Epithelial cell of esophagus (primary cell): ENCODE measurements around the gene LGALS3BP.
"Not testable (repeated sequence)": the region's sequence is repeated elsewhere in the genome, so short reads cannot be mapped to it uniquely, and the experiment has no call there.

ENCODE experiments used
- DNase-seq: peaks from one replicate; pipeline ENCODE4 v3.0.0; 2010; ENCODE audit warnings: low read depth
- H3K4me3 ChIP-seq: 2 replicates; pipeline ENCODE4 v1.5.1; 2011; ENCODE audit warnings: mild to moderate bottlenecking, low read length, control low read depth
- TF ChIP-seq, protein P1 (sequence below): IDR thresholded peaks from 2 replicates; pipeline ENCODE4 v1.5.1; 2011; ENCODE audit warnings: low read depth, mild to moderate bottlenecking, low read length, control low read depth, inconsistent platforms; ENCODE audit not compliant: insufficient read depth; ENCODE audit errors: missing control alignments

LGALS3BP gene

DNA sequence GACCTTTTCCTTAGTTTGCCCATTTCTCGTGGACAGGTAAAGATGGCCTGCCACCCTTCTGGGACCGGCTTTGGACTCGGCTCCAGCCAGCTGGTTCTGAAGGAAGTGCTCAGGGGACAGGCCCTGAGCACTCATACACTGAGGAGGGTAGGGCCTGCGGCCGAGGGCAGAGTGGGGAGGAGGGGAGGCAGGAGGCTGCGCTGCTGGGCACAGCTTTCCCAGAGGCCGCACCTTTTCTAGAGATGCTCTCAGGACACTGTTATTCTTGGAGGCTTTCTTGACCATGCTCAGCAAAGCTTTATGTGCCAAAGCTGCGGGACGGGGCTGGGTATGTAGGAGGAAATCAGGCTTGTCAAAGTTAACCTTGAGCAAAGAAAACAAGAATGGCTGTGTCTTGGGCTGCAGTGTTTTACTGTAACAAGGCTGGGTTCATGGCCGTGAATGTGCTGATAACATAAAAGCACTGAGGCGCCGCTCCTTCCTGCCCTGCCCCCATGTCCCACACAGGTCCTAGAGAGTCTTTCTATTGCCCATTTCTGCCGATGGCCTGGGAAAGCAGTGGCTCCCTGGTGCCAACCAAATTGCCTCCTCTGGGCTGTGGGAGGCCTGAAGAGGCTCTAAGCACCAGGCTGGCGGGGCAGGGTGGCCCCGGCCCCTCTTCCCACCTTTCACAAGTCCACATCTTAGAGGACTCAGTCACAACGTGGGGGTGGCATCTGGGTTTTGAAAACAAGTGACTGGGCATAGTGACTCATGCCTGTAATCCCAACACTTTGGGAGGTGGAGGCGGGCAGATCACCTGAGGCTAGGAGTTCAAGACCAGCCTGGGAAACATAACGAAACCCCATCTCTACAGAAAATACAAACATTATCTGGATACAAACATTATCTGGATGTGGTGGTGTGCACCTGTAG lies 32.2 kb downstream of the LGALS3BP start:
- DNase-seq, result peak; percentile 30
- TF ChIP-seq, protein P1, sequence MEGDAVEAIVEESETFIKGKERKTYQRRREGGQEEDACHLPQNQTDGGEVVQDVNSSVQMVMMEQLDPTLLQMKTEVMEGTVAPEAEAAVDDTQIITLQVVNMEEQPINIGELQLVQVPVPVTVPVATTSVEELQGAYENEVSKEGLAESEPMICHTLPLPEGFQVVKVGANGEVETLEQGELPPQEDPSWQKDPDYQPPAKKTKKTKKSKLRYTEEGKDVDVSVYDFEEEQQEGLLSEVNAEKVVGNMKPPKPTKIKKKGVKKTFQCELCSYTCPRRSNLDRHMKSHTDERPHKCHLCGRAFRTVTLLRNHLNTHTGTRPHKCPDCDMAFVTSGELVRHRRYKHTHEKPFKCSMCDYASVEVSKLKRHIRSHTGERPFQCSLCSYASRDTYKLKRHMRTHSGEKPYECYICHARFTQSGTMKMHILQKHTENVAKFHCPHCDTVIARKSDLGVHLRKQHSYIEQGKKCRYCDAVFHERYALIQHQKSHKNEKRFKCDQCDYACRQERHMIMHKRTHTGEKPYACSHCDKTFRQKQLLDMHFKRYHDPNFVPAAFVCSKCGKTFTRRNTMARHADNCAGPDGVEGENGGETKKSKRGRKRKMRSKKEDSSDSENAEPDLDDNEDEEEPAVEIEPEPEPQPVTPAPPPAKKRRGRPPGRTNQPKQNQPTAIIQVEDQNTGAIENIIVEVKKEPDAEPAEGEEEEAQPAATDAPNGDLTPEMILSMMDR, result no peak
- no peak overlapping the region for H3K4me3 ChIP-seq

- TF ChIP-seq, protein P1, result no peak
- H3K4me3 ChIP-seq, result no peak overlapping the region
- no peak for DNase-seq
These were observed 33.1 kb downstream of the LGALS3BP start for GRCh38 chr17:78946631-78947030.

- DNase-seq, result no peak
- TF ChIP-seq, protein P1, result no peak
- H3K4me3 ChIP-seq, result no peak overlapping the region
These were observed 33.6 kb downstream of the LGALS3BP start for GRCh38 chr17:78946131-78946530.

DNA sequence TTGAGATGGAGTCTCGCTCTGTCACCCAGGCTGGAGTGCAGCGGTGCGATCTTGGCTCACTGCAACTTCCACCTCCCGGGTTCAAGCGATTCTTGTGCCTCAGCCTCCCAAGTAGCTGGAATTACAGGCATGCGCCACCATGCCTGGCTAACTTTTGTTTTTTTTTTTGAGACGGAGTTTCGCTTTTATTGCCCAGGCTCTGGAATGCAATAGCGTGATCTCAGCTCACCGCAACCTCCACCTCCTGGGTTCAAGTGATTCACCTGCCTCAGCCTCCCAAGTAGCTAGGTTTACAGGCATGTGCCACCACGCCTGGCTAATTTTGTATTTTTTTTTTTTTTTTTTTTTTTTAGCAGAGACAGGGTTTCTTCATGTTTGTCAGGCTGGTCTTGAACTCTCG lies 34.3 kb downstream of the LGALS3BP start:
- DNase-seq, H3K4me3 ChIP-seq: not testable (repeated sequence)

DNA sequence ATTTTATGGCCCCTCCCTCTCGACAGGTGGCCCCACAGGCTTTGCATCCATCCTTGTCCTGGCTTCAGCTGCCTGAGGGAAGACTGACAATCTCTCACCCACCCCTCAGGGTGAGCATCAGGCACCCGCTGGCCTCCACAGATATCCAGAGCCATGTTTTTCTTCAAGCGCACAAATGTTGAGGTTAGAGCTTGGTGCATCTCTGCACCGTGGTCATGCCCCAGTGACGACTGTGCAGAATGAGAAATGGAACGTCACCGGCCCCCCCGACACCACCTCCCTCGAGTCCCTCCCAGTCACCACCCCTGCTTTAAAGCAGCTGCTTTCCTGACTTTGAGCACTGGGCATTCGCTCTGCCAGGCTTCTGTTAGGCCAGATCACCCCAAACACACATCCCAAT lies 34.8 kb downstream of the LGALS3BP start:
- no peak overlapping the region for H3K4me3 ChIP-seq
- DNase-seq, result no peak
- TF ChIP-seq, protein P1, result no peak

DNA sequence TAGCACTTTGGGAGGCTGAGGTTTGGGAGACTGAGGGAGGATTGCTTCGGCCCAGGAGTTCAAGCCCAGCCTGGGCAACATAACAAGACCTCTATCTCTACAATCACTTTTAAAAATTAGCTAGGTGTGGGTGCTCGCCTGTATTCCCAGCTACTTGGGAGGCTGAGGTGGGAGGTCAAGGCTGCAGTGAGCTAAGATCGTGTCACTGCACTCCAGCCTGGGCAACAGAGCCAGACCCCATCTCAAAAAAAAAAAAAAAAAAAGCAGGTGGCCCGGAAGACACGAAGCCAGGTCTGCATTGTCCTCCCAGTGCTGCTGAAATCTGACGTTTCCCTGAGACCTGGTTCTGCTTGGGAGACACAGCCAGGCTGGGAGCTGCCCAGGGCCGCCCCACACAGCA lies 35.7 kb downstream of the LGALS3BP start:
- TF ChIP-seq, protein P1, result no peak
- H3K4me3 ChIP-seq, result no peak overlapping the region
- DNase-seq, result no peak

GRCh38 chr17:78940708-78941107 lies 39.0 kb downstream of the LGALS3BP start:
- TF ChIP-seq, protein P1, result no peak
- DNase-seq, result no peak
- no peak overlapping the region for H3K4me3 ChIP-seq
